ENCODE results near the gene MED25.

DNA sequence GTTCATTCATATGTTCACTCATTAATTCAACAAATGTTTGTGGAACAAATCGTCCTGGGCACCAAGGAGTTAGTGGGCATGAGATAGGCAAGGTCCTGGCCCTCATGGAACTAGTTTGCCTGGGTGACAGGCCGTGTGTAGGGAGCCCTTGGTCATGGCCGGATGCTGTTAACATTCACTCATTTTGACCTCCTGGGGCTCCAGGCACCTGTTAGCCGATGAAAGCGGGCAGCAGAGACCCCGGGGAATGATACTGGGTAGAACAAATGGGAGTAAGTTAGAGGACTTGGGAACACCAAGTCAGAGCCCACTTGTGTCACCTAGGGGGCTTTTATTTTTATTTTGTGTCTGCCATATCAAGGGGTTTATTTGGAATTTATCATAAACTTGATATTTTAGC lies 6.6 kb downstream of the MED25 start:
- TF ChIP-seq, protein P1, sequence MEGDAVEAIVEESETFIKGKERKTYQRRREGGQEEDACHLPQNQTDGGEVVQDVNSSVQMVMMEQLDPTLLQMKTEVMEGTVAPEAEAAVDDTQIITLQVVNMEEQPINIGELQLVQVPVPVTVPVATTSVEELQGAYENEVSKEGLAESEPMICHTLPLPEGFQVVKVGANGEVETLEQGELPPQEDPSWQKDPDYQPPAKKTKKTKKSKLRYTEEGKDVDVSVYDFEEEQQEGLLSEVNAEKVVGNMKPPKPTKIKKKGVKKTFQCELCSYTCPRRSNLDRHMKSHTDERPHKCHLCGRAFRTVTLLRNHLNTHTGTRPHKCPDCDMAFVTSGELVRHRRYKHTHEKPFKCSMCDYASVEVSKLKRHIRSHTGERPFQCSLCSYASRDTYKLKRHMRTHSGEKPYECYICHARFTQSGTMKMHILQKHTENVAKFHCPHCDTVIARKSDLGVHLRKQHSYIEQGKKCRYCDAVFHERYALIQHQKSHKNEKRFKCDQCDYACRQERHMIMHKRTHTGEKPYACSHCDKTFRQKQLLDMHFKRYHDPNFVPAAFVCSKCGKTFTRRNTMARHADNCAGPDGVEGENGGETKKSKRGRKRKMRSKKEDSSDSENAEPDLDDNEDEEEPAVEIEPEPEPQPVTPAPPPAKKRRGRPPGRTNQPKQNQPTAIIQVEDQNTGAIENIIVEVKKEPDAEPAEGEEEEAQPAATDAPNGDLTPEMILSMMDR (IDR thresholded peaks at IDR 0.05; ENCODE audit: insufficient read depth, low read length, poor library complexity, severe bottlenecking), result no peak
- TF ChIP-seq EZH2phosphoT487 (conservative IDR thresholded peaks at IDR 0.05; ENCODE audit: low read length), result no peak
